CD4-positive, alpha-beta T cell treated with Interleukin-15 for 4 hours (primary cell): ENCODE results near the gene ACBD5.
"Not testable (repeated sequence)": the region's sequence is repeated elsewhere in the genome, so short reads cannot be mapped to it uniquely, and the experiment has no call there.

ENCODE experiments used
- DNase-seq: peaks from one replicate; pipeline ENCODE4 v3.0.0-alpha.2; 2020; ENCODE audit warnings: low spot score

Gene ACBD5, protein sequence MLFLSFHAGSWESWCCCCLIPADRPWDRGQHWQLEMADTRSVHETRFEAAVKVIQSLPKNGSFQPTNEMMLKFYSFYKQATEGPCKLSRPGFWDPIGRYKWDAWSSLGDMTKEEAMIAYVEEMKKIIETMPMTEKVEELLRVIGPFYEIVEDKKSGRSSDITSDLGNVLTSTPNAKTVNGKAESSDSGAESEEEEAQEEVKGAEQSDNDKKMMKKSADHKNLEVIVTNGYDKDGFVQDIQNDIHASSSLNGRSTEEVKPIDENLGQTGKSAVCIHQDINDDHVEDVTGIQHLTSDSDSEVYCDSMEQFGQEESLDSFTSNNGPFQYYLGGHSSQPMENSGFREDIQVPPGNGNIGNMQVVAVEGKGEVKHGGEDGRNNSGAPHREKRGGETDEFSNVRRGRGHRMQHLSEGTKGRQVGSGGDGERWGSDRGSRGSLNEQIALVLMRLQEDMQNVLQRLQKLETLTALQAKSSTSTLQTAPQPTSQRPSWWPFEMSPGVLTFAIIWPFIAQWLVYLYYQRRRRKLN

DNA sequence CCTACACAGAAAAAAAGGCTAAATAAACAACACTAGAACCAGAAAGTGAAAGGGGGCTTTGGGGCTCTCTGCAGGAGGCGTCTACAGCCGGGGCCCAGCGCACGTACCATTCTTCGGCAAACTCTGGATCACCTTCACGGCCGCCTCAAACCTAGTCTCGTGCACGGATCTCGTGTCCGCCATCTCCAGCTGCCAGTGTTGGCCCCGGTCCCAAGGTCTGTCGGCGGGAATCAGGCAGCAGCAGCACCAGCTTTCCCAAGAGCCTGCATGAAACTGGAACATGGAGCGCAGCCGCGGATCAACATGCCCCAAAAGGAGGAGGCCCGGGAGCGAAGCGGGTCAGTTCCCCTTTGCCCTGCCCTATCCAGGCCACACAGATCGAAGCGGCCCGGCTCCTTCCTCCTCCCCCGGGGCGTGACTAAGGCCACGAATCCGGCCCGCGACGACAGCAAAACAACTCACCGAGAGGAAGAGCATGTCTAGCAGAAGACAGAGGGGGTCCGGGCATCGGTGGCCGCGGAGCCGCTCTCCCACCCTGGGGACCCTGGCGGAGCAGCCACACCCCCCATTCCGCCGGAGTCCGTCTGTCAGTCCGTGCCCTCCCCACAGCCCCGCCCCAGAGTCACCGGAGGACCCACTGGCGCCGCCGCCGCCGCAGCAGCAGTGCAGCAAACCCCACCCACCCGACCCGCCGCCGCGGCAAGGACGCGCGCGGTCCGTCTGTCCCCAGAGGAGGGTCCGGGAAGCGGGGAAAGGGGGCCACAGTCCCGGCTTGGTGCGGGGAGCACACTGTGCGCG is at the start of gene ACBD5:
TSS of gene ACBD5 (minus strand) at position 586 of the 798 bp plus-strand sequence. CDS start at position 477, 109 bp downstream.
- DNase-seq, result peak; percentile 61

DNA sequence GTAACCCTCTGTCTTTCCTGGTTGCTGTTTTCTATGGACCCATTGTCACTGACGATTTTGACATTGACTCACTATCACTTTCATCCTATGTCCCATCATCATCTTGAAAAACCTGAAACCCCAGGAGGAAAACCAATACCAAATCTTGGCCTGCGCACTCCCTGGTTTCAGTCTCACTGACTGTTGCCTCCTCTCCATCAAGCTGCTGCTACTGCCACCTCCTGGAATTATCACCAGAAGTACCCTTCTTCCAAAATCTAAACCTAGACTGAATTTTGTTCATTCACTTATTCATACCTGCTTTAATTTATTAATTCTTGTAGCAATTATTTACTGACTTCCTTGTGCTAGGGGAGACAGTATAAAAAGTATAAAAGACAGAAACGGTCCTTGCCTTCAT is 44.5 kb upstream of the ACBD5 start:
- DNase-seq, result peak; percentile 40

DNA sequence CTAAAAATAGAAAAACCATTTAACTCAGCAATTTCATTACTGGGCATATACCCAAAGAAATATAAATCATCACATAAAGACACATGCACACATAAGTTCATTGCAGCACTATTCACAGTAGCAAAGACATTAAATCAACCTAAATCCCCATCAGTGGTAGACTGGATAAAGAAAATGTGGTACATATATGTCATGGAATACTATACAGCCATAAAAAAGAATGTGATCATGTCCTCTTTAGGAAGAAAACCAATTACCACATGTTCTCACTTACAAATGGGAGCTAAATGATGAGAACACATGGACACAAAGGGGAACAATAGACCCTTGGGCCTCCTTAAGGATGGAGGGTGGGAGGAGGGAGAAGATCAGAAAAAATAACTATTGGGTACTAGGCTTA is 36.0 kb upstream of the ACBD5 start:
- no peak for DNase-seq

DNA sequence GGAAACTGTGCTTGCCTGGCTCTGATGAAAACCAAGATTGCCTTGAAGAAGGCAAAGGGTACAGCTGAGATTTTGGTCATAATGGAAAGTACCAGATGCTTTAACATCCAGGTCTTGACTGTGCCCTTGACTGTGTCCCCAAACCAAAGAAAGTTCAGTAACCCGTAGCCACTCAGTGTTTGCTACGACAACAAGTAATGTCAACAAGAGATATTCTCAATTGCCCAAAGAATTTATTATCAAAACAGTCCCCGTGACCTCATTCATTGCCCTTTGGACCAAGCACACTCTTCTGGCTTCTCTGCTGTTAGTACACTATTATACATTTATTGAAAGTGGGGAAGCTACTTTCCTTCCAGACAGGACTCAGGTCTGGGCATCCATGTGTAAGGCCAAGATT is 25.4 kb upstream of the ACBD5 start:
- DNase-seq, result not testable (repeated sequence)

DNA sequence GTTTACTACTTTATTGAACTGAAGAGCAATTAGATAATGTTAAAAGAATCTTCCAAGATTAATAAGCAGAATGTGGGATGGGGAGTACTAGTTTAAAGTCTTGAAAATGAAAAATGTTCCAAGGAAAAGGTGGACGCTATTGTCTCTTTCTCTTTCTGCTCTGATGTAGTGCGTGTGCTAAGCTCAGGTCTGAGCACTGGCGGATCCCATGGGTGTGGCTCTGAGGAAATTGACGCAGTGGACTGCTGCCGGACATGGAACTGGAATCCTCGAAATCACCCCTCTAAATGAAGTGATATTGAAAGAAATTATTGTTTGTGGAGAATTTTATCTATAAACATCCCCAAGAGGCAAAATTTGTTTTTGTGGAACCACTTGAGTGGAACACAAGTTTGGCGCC is 22.2 kb upstream of the ACBD5 start:
- not testable (repeated sequence) for DNase-seq

GRCh38 chr10:27258838-27259812 is 18.5 kb upstream of the ACBD5 start:
- no peak for DNase-seq

DNA sequence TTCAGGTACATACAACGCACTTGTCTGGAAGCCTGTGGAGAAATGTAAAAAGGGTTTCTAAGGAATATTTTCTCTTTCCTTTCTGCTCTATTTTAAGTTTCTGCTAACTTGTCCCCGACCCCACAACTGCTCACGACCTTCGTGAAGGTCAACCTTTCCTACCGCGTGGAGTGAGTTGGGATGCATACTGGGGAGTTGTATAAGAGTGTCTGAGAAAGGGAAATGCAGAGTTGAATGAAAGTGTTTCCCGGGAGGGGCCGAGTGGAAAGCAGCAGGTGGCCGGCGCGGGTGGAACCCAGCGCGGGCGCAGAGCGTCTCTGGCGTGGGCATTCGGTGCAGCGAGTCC is 17.9 kb upstream of the ACBD5 start:
- DNase-seq, result no peak

GRCh38 chr10:27256299-27257189 is 15.9 kb upstream of the ACBD5 start:
- DNase-seq, result no peak

DNA sequence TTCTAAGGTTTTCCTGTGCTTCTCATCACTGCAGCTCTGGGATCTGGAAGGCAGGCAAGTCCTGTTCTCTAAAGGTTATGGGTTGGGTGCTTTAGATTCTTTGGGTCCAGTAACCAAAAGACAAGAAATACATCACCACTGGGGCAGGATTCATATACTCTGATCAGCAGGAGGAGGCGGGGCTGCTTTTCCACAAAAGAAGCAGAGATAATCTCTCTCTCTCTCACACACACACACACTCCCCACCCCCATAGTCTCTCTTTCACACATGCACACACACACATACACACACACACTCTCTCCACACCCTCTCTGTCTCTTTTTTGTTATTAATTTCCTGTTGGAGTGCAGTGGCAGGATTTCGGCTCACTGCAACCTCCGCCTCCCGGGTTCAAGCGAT is 13.0 kb upstream of the ACBD5 start:
- DNase-seq, result no peak

DNA sequence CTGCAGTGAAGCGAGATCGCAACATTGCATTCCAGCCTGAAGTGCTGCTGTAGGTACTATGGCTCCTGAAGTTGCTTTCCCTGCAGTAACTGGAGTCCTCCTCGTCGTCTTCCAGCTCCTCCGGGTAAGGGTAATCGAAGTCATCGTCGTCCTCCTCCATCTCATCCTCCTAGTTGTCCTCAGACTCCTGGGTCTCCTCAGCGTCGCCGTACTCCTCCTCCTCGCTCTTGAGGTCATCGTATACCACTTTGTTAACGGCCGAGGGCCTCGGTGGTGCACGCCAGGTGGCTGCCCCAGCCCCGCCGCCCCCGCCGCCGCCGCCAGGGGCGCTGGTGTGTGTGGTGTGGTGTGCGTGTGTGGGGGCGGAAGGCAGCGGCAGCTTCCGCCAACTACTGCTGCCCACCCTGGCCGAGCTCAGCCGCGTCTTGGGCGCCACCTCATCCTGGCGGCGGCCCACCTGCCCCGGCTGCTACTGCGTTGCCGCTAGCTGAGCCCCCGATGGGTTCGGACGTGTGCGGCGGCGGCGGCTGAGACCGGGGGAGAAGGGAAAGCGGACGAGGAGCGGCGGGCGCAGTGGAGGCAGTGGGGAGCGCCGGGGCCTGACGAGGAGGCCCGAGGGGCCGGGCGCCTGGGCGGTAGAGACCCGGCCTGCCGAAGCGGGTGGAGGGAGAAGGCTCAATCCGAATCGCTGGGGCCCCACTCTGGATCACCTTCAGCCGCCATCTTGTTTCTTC is 11.8 kb upstream of the ACBD5 start:
- peak; percentile 80 for DNase-seq

GRCh38 chr10:27251554-27251953 is 11.0 kb upstream of the ACBD5 start:
- DNase-seq, result no peak

DNA sequence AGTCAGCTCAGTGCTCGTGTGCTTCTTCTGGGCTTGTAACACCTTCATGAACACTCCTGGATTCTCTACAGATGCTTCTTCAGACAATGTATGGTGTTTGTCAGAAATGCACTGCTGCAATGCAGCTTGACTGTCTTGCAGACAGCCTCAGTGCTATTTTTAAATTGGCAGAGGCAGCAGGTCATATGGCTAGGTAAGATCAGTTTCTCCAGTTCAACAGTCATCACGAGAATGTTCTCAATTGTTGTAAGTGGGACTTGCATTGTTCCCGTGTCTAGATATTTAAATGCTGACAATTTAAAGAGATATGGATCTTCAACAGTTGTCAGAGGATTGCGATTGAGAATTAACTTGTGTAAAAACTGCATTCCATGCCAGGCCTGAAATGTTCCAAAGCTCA is 7.6 kb upstream of the ACBD5 start:
- no peak for DNase-seq

GRCh38 chr10:27247441-27247840 is 6.8 kb upstream of the ACBD5 start:
- DNase-seq, result no peak

DNA sequence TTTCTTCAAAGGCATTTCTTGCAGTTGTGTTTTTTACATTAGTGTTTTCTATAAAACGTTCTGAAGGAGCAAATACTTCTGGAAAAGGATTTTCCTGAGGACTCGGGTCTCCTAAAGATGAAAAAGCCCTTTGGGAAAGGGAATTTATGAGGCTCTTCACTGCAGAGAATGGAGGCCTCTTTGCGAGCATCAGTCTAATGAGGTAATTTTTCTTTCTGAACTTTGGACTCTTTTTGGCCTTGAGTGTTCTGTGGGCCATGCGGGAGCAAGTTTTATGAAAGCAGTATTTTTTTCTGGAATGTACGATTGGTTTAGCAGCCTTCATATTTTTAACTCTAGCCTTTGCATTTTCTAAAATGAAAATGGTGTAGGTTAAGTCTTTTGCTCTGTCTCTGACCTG is 6.4 kb upstream of the ACBD5 start:
- no peak for DNase-seq

DNA sequence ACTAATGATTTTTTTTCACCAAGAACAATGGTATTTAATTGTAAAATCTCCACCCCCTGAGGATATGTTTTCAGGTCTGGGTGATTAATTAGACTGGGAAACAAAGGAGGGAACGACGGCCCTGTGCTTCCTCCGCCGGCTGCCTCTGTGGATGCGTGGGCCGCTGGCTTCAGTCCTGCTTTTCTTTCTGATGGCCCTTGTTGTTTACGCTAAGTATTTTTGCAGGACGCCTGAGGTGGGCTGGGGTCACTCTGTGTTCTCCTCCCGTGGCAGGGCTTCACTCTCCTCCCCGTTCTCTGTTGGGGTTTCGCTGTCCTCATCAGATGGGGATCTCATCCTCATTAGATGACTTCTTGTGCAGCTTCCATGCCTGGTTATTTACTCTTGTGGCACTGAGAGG is 5.2 kb upstream of the ACBD5 start:
- no peak for DNase-seq

- DNase-seq, result no peak
Measured at GRCh38 chr10:27244976-27245375, 4.4 kb upstream of the ACBD5 start.

GRCh38 chr10:27242951-27243551 is 2.5 kb upstream of the ACBD5 start:
- DNase-seq, result peak; percentile 76

DNA sequence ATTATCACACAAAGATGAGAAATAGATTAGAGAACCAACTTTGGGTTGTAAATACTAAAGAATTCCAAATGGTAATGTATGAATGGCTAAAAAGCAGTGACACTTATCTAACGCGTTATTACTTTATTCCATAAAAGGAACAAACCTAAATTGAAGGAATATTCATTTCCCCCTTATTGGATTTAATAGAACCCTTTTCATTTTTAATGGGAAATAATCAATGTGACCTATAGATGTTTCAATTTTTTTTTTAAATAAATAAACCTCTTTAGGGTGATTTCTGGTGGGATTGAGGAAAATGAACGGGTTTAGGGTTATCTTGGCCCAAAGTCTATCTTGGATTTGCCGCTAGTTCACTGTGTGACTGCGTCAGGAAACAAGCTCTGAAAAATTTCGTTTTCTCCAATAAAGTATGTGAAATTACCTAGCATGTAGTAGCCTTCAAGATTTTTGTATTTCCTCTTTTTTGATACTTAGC is 1.9 kb upstream of the ACBD5 start:
- DNase-seq, result no peak

DNA sequence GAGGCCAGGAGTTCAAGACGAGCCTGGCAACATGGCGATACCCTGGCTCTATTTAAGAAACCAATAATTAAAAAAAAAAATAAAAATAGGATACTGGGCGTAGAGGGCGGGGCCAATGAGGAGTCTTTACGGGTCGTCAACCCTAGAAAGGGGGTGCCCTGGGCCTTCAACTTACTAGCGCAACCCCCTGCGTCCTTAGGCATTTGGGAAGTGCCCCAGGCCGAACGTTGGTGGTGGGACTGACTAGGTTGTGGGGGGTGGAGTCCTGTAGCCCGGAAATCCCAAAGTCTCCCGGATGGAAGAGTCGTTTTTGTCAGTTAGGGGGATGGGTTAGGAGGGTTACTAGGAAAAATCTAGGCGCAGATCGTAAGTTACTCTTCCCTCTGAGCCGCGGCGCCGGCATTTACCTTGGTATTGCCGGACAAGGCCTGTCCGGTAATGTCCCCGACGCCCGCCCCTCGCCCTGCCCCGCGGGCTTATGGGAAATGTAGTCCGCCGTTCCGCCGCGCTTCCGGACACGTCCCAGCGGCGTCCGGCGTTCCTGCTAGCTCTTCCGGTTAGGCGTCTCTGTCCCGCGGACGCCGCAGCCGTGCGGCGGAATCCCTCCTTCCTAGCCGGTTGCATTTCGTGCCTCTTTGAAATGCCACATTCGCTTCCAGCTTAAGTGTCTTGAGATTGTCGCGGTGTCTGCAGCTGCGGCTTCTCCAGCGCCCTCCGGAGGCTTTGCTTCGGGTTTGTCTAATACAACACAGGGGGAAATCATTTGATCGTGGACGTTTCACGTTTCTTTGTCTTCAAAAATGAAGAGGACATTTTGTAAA is 1.3 kb upstream of the ACBD5 start:
- DNase-seq, result peak; percentile 85
